Thyroid gland (tissue), 4 donors: Measurements from ENCODE around the gene ACAN.

Experiments used
- POLR2A ChIP-seq, 2 donors: fragments of 450-650 bp; IDR thresholded peaks; one replicate each; pipeline ENCODE4 v1.6.1; 2017; ENCODE audit warnings: antibody characterized with exemption in 2 of 2, mild to moderate bottlenecking in 2 of 2, moderate library complexity in 1 of 2
- TF ChIP-seq, protein P1 (sequence below), 6 experiments: fragments of 200-600 bp in 3 of 6; fragments of 450-650 bp in 3 of 6; sonication (generic) in 3 of 6; IDR thresholded peaks; one replicate each; pipeline ENCODE4 v1.5.1; 2016 to 2019; ENCODE audit warnings: antibody characterized with exemption in 6 of 6, mild to moderate bottlenecking in 2 of 6, inconsistent platforms in 1 of 6, moderate library complexity in 1 of 6

- TF ChIP-seq, protein P1, sequence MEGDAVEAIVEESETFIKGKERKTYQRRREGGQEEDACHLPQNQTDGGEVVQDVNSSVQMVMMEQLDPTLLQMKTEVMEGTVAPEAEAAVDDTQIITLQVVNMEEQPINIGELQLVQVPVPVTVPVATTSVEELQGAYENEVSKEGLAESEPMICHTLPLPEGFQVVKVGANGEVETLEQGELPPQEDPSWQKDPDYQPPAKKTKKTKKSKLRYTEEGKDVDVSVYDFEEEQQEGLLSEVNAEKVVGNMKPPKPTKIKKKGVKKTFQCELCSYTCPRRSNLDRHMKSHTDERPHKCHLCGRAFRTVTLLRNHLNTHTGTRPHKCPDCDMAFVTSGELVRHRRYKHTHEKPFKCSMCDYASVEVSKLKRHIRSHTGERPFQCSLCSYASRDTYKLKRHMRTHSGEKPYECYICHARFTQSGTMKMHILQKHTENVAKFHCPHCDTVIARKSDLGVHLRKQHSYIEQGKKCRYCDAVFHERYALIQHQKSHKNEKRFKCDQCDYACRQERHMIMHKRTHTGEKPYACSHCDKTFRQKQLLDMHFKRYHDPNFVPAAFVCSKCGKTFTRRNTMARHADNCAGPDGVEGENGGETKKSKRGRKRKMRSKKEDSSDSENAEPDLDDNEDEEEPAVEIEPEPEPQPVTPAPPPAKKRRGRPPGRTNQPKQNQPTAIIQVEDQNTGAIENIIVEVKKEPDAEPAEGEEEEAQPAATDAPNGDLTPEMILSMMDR (IDR thresholded peaks at IDR 0.05): no peak
- no peak for TF ChIP-seq POLR2A (IDR thresholded peaks at IDR 0.05)
These were observed 8.9 kb downstream of the ACAN start for GRCh38 chr15:88812133-88812532.
